GM19328 (cell line): ENCODE data around the gene BRS3.

Experiments
- ATAC-seq: cut with Tn5 transposase; IDR thresholded peaks from one replicate; pipeline ENCODE4 v1.9.1; 2021; ENCODE audit warnings: mild to moderate bottlenecking, moderate library complexity; ENCODE audit not compliant: unreplicated experiment

The BRS3 gene

DNA sequence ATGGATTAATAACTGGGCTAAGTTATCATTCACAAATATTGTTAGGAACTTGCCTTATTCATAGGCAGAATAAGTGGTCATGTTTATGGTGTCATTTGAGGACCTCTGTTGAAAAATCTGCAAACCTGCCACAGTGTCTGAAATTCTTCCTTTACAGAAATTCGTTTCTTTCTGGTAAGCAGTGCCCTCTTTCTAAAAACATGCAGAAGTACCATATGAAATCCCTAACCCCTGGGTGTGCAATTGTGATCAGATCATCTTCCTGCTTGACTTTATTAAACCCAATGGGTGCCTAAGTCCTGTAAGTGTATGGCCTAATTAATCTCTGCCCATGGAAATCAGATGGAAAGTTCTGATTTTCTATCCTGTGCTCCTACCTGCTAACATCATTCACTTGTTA is 5.3 kb downstream of the BRS3 start:
- no peak for ATAC-seq

DNA sequence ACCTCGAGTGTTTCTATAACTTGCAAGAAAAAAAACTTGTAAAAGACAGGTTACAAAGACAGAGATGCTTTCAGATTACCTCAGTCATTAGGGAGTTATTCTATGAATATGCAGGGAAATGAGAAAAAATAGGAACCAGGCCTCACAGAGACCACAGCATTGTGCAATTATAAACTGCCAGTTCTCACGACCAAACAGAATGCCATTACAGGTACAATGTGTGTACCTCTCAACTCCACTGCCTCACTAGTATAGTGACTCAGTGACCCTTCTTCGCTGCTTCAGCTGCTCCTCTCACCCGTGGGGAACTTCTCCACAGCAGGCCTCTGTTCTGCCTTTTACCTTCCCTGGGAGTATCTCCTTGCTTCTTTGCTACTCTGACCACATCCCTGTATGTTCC is 7.3 kb downstream of the BRS3 start:
- ATAC-seq, result no peak

- ATAC-seq, result no peak
Measured at GRCh38 chrX:136496186-136496763, 8.5 kb downstream of the BRS3 start.

DNA sequence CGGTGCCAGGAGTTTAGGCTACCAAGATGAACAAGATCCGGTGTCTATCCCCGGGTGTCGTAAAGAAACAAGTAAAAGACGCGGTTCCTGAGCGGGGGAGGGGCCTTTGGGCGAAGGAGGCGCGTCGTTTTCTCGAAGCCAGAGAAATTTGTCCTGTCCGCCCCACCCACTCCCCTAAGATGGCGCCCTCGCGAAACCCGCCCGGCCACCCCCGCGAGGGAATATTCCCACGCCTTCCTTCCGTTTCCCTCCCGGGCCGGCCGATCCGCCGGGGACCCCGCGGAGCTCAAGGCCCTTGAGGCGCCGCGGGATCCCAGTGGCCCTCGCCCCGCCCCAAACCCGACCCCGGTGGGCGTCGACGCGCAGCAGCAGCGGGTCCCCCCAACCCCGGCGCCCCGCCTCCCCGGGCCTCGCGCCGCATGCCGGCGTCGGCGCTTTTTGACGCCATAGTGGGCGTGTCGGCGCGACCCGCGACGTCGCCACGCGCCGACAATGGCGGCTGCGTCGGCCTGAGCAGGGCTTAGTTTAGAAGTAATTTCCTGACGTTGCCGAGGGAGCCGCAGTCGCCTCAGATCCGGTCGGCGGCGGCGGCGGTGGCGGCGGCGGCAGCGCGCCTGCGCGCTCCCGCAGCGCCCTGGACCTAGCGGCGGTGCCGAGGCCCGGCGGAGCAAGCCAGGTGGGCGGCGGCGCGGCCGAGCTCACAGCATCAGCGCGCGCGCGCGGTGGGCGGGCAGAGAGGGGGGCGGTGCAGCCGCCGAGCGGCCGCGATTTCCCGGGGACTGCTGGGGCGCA is 9.2 kb downstream of the BRS3 start:
- ATAC-seq, result peak; percentile 77

- ATAC-seq, result peak; percentile 8
Measured at GRCh38 chrX:136497556-136498052, 9.9 kb downstream of the BRS3 start, which contains the start of gene HTATSF1. TSS of gene HTATSF1 (plus strand) at chrX:136497592. CDS start at chrX:136497685, 93 bp downstream.

- ATAC-seq, result no peak
Measured at GRCh38 chrX:136519069-136519468, 31.3 kb downstream of the BRS3 start.

DNA sequence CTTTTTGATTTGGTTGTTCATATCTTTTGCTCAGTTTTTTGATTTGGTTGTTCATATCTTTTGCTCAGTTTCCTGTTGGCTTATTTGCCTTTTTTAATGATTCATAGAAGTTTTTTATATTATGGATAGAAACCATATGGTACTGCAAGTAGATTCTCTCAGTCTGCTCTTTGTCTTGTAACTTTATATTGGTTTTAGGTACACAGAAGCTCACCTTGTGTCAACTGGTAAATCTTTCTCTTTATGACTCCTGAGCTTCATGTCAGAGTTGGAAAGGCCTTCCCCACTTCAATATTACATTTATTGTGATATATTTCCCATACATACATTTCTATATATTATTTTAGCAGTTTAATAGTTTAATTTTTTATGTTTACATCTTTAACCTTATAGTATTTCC is 36.0 kb downstream of the BRS3 start:
- no peak for ATAC-seq

DNA sequence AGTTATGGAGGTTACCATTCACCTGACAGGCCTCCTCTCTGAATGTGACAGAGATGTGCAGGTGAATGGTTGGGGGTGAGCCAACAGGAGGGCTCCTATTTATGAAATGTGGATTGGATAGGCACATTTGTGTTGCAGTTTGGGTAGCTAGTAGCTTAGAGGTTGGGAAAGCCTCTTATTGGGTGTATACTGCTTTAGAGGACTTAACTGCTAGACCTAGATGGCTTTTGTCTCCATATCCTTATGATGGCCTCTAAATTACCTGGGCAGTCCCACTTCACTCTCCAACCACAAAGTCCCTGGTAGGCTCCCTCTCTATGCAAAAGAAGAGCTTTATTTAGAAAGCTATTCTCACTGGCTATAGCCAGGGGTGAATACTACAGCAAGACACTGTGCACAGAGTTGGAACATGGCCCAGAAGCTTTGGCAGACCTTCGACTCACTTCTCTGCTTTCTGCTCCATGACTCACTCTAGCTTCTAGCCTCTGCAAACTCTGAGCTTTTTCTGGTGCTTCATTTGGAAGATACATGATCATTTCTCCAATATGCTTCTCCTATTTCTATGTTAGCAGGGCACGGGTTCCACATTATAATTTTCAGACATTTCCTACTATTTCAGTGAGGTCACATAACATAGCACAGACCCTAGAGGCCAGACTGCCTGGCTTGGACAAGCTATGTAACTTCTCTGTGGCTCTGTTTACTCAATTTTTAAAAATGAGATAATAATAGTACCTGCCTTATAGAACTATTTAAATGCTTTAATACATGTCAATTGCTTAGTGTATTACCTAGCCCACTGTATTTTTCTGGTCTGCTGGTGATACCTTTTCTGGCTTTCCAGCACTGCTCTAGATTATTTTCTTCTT is 38.2 kb downstream of the BRS3 start:
- no peak for ATAC-seq

DNA sequence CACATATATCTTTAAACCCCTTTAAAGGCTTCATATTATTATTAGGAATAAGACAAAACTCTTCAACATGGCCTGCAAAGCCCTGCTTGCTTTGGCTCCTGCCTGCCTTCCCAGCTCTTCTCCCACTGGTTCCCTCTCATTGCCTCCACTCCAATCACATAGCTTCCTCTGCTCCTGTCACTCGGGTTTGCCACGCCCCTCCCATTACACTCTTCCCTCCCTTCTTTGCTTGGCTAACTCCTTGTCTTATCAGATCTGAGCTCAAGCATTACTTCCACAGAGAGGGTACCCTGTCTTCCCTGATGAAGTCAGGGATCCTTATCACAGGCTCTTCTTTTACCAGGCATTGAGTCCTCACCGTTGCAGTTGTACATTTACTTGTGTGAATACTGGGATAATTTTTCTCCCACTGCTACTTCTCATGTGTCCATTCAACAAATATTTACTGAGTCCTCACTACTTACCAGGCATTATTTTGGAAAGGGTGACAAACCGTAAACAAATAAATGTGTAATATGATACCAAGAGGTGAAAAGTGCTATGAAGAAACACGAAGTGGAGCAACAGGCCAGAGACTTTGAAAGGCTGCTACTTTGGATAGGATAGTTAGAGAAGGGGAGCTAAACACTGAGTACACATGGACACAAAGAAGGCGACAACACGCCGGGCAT is 41.0 kb downstream of the BRS3 start:
- ATAC-seq, result no peak

- no peak for ATAC-seq
Measured at GRCh38 chrX:136529795-136530194, 42.0 kb downstream of the BRS3 start.

GRCh38 chrX:136531951-136532350 is 44.2 kb downstream of the BRS3 start, which contains the start of gene VGLL1:
TSS of gene VGLL1 (plus strand) at chrX:136532215. CDS start at chrX:136536021, 3,806 bp downstream.
- no peak for ATAC-seq

GRCh38 chrX:136534131-136534530 is 46.4 kb downstream of the BRS3 start:
- ATAC-seq, result no peak

DNA sequence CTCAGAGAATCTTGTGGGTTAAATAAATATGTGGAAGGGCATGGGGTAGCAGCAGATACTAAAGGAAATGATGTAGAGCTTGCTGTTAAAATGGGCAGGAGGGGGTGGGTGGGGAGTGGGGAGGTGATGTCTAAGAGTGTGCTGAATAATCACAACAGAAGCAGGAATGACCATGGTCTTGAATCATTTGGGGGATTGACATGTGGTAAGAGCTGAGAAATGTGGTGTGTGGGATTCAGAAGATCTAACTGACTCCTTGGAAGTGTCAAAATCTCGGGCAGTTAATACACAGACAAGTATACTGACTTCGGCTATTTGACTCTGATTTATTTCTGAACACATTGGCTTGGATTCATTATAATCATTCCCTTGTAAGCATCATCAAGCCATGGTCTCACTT is 51.1 kb downstream of the BRS3 start:
- no peak for ATAC-seq

GRCh38 chrX:136540226-136540625 is 52.5 kb downstream of the BRS3 start:
- no peak for ATAC-seq

GRCh38 chrX:136541294-136541693 is 53.5 kb downstream of the BRS3 start:
- no peak for ATAC-seq

GRCh38 chrX:136542281-136542680 is 54.5 kb downstream of the BRS3 start:
- no peak for ATAC-seq
